H1 (cell line): Measurements from ENCODE around the gene HNRNPAB. TPM values are rescaled to one million over a fixed set of nuclear protein-coding genes. Genes with fewer than 3 reads are reported as not detected.

Experiments
- CTCF ChIA-PET: fragments of 300-600 bp; sonication (Branson Sonifier 250); formaldehyde crosslinking; loops from one replicate; lab custom pipeline; 2021; ENCODE audit not compliant: partially characterized antibody; lab: Charles Lee
- POLR2A ChIA-PET: fragments of 300-600 bp; sonication (Branson Sonifier 250); formaldehyde crosslinking; loops from one replicate; lab custom pipeline; 2021; ENCODE audit warnings: inconsistent platforms; ENCODE audit not compliant: partially characterized antibody; lab: Charles Lee
- DNase-seq, 2 experiments: peaks; one replicate each; pipeline versions ENCODE4 v3.0.0 to v3.0.0-alpha.2; 2010 to 2022; ENCODE audit warnings: low spot score in 2 of 2, low read depth in 1 of 2, mixed read lengths in 1 of 2
- FAIRE-seq: peaks from 2 replicates; lab custom pipeline; 2011; peaks lifted over from hg19 to GRCh38; lab: Jason Lieb, UNC
- H2AFZ ChIP-seq: 2 replicates; pipeline ENCODE4 v1.8.1; 2012; ENCODE audit warnings: low read length, inconsistent platforms
- H2AK5ac ChIP-seq: 2 replicates; pipeline ENCODE4 v1.6.1; 2013; ENCODE audit warnings: low read depth, low read length
- H2BK120ac ChIP-seq: replicated peaks from 2 replicates; pipeline ENCODE3; 2013; ENCODE audit warnings: low read depth, low read length, inconsistent platforms
- H2BK12ac ChIP-seq: 2 replicates; pipeline ENCODE4 v1.6.1; 2013; ENCODE audit warnings: low read depth, low read length
- H2BK15ac ChIP-seq: 2 replicates; pipeline ENCODE4 v1.6.1; 2013; ENCODE audit warnings: low read length
- H2BK20ac ChIP-seq: 2 replicates; pipeline ENCODE4 v1.6.1; 2013; ENCODE audit warnings: low read length
- H2BK5ac ChIP-seq: 2 replicates; pipeline ENCODE4 v1.6.1; 2013; ENCODE audit warnings: low read depth, low read length
- H3K14ac ChIP-seq: 2 replicates; pipeline ENCODE4 v1.6.1; 2013; ENCODE audit warnings: inconsistent platforms; ENCODE audit not compliant: insufficient read length
- H3K18ac ChIP-seq: 2 replicates; pipeline ENCODE4 v1.6.1; 2013; ENCODE audit warnings: low read length; ENCODE audit errors: extremely low read depth
- H3K23ac ChIP-seq: 2 replicates; pipeline ENCODE4 v1.6.1; 2013; ENCODE audit warnings: inconsistent platforms; ENCODE audit not compliant: insufficient read length
- H3K23me2 ChIP-seq: 2 replicates; pipeline ENCODE4 v1.6.1; 2013; ENCODE audit warnings: low read depth, low read length
- H3K27ac ChIP-seq: 2 replicates; pipeline ENCODE4 v1.6.1; 2011; ENCODE audit warnings: low read depth, low read length, inconsistent platforms
- H3K27me3 ChIP-seq, 4 experiments: replicated peaks in 1 of 4; 1 replicate in 1 of 4; 2 replicates in 3 of 4; pipeline versions ENCODE4 v1.6.1 to v1.8.1; 2011 to 2013; ENCODE audit warnings: low read length in 3 of 4, mild to moderate bottlenecking in 3 of 4, inconsistent platforms in 2 of 4, mixed read lengths in 2 of 4, moderate library complexity in 1 of 4; ENCODE audit not compliant: control insufficient read depth in 3 of 4, insufficient read depth in 3 of 4; ENCODE audit errors: extremely low read depth in 1 of 4
- H3K36me3 ChIP-seq, 4 experiments: 2 replicates each; pipeline versions ENCODE4 v1.6.1 to v1.8.1; 2011 to 2013; ENCODE audit warnings: mild to moderate bottlenecking in 4 of 4, low read length in 3 of 4, moderate library complexity in 2 of 4, control low read depth in 1 of 4, inconsistent platforms in 1 of 4; ENCODE audit not compliant: insufficient read depth in 4 of 4, control insufficient read depth in 2 of 4
- H3K4ac ChIP-seq: replicated peaks from 2 replicates; pipeline ENCODE3; 2013; ENCODE audit warnings: low read length, low read depth, mixed read lengths, inconsistent platforms; ENCODE audit not compliant: insufficient read length
- H3K4me1 ChIP-seq, 4 experiments: replicated peaks in 1 of 4; 1 replicate in 1 of 4; 2 replicates in 3 of 4; pipeline versions ENCODE4 v1.6.1 to v1.8.1; 2011 to 2013; ENCODE audit warnings: low read length in 3 of 4, inconsistent platforms in 2 of 4, mixed read lengths in 1 of 4; ENCODE audit not compliant: insufficient read depth in 4 of 4, control insufficient read depth in 3 of 4
- H3K4me2 ChIP-seq, 2 experiments: 2 replicates each; pipeline versions ENCODE4 v1.6.1 to v1.8.1; 2011 to 2013; ENCODE audit warnings: low read depth in 2 of 2, low read length in 2 of 2, control low read depth in 1 of 2, inconsistent platforms in 1 of 2, mild to moderate bottlenecking in 1 of 2; ENCODE audit not compliant: insufficient read depth in 1 of 2
- H3K4me3 ChIP-seq, 4 experiments: fragments of 200-600, 300-600 bp in 1 of 4; sonication (generic), shearing (Covaris generic), sonication (Bioruptor Twin) in 1 of 4; 2 replicates each; pipeline versions ENCODE4 v1.5.1 to v1.8.1; 2011 to 2016; ENCODE audit warnings: low read length in 4 of 4, low read depth in 3 of 4, control low read depth in 2 of 4, inconsistent platforms in 2 of 4, mild to moderate bottlenecking in 2 of 4, mixed read lengths in 1 of 4, moderate library complexity in 1 of 4; ENCODE audit not compliant: insufficient read depth in 2 of 4; ENCODE audit errors: extremely low read depth in 1 of 4
- H3K56ac ChIP-seq: replicated peaks from 2 replicates; pipeline ENCODE3; 2013; ENCODE audit warnings: low read depth, mild to moderate bottlenecking, mixed read lengths, low read length, inconsistent platforms; ENCODE audit not compliant: insufficient read length
- H3K79me1 ChIP-seq: 2 replicates; pipeline ENCODE4 v1.6.1; 2013; ENCODE audit warnings: low read depth, low read length, control low read depth
- H3K79me2 ChIP-seq, 2 experiments: 2 replicates each; pipeline versions ENCODE4 v1.6.1 to v1.8.1; 2012 to 2013; ENCODE audit warnings: low read length in 2 of 2, mild to moderate bottlenecking in 2 of 2, inconsistent platforms in 1 of 2; ENCODE audit not compliant: insufficient read depth in 2 of 2, control insufficient read depth in 1 of 2
- H3K9ac ChIP-seq, 4 experiments: replicated peaks in 1 of 4; 1 replicate in 1 of 4; 2 replicates in 3 of 4; pipeline versions ENCODE4 v1.6.1 to v1.8.1; 2011 to 2013; ENCODE audit warnings: low read depth in 3 of 4, low read length in 3 of 4, control low read depth in 2 of 4, mild to moderate bottlenecking in 2 of 4, moderate library complexity in 2 of 4, inconsistent platforms in 1 of 4; ENCODE audit errors: extremely low read depth in 1 of 4
- H3K9me3 ChIP-seq, 2 experiments: 2 replicates each; pipeline versions ENCODE4 v1.6.1 to v1.8.1; 2012 to 2013; ENCODE audit warnings: mild to moderate bottlenecking in 2 of 2, moderate library complexity in 2 of 2, control low read depth in 1 of 2, inconsistent platforms in 1 of 2, low read depth in 1 of 2, low read length in 1 of 2, mixed read lengths in 1 of 2; ENCODE audit not compliant: insufficient read depth in 2 of 2
- H4K20me1 ChIP-seq, 2 experiments: replicated peaks in 1 of 2; 2 replicates each; pipeline versions ENCODE3 to v1.8.1; 2011 to 2013; ENCODE audit warnings: inconsistent platforms in 2 of 2, low read length in 2 of 2, mild to moderate bottlenecking in 1 of 2; ENCODE audit not compliant: insufficient read depth in 2 of 2, control insufficient read depth in 1 of 2
- H4K5ac ChIP-seq: 2 replicates; pipeline ENCODE4 v1.6.1; 2013; ENCODE audit warnings: low read length, low read depth, mixed read lengths, inconsistent platforms; ENCODE audit not compliant: insufficient read length
- H4K8ac ChIP-seq: 2 replicates; pipeline ENCODE4 v1.8.0; 2013; ENCODE audit warnings: mild to moderate bottlenecking, moderate library complexity, low read length, inconsistent platforms; ENCODE audit not compliant: insufficient read depth; ENCODE audit errors: extremely low read depth
- H4K91ac ChIP-seq: replicated peaks from 2 replicates; pipeline ENCODE3; 2013; ENCODE audit warnings: low read length, mixed read lengths, inconsistent platforms; ENCODE audit not compliant: insufficient read length
- ASH2L ChIP-seq: fragments of 200-600, 300-600 bp; sonication (generic); IDR thresholded peaks from one replicate; pipeline ENCODE4 v1.7.1; 2017; ENCODE audit warnings: low read length
- ATF2 ChIP-seq: IDR thresholded peaks from 2 replicates; pipeline ENCODE4 v1.6.1; 2012; ENCODE audit warnings: low read length, inconsistent platforms
- CBX8 ChIP-seq: fragments of 300-800, 300-1000 bp; sonication (generic); IDR thresholded peaks from 2 replicates; pipeline ENCODE4 v1.7.1; 2016; ENCODE audit warnings: low read depth, low read length, borderline replicate concordance
- CREB1 ChIP-seq: IDR thresholded peaks from 2 replicates; pipeline ENCODE4 v1.6.1; 2012; ENCODE audit warnings: inconsistent platforms
- EP300 ChIP-seq, 2 experiments: IDR thresholded peaks; 1 replicate in 1 of 2; 2 replicates in 1 of 2; pipeline ENCODE4 v1.6.1; 2011 to 2012; ENCODE audit warnings: low read depth in 2 of 2, low read length in 2 of 2, mild to moderate bottlenecking in 2 of 2, borderline replicate concordance in 1 of 2, inconsistent platforms in 1 of 2, moderate library complexity in 1 of 2
- FOSL1 ChIP-seq: IDR thresholded peaks from 2 replicates; pipeline ENCODE4 v1.6.1; 2011; ENCODE audit warnings: mild to moderate bottlenecking, low read depth, low read length, moderate library complexity; ENCODE audit not compliant: insufficient read depth
- POLR2A ChIP-seq, 2 experiments: IDR thresholded peaks; 1 replicate in 1 of 2; 2 replicates in 1 of 2; pipeline ENCODE4 v1.6.1; 2011; ENCODE audit warnings: low read depth in 2 of 2, low read length in 2 of 2, mild to moderate bottlenecking in 2 of 2; ENCODE audit errors: control extremely low read depth in 1 of 2
- RAD21 ChIP-seq, 2 experiments: IDR thresholded peaks in 1 of 2; conservative IDR thresholded peaks in 1 of 2; 2 replicates each; pipeline ENCODE4 v1.6.1; 2011; ENCODE audit warnings: low read depth in 2 of 2, low read length in 2 of 2, improper control_type of control experiment in 1 of 2, inconsistent platforms in 1 of 2, mild to moderate bottlenecking in 1 of 2, moderate library complexity in 1 of 2
- RXRA ChIP-seq: IDR thresholded peaks from 2 replicates; pipeline ENCODE4 v1.6.1; 2011; ENCODE audit warnings: low read depth, mild to moderate bottlenecking, low read length, moderate library complexity; ENCODE audit not compliant: insufficient read depth
- SIRT6 ChIP-seq: IDR thresholded peaks from one replicate; pipeline ENCODE4 v1.7.1; 2012; ENCODE audit warnings: low read length, inconsistent platforms
- WGBS, 2 experiments: shearing (Covaris generic) in 1 of 2; methylation state at CpG; one replicate each; pipeline versions ENCODE4 v1.1.6 to v1.1.7; 2013 to 2015; ENCODE audit warnings: low lambda C conversion rate in 2 of 2, mixed read lengths in 2 of 2, inconsistent platforms in 1 of 2, low coverage in 1 of 2, missing lambda C conversion rate in 1 of 2; ENCODE audit not compliant: insufficient replicate concordance in 2 of 2, insufficient coverage in 1 of 2, insufficient read length in 1 of 2; ENCODE audit errors: extremely low coverage in 1 of 2, missing lambda C conversion rate in 1 of 2; 5-methylcytosine and 5-hydroxymethylcytosine counted together
- polyA plus RNA-seq, 7 experiments: library from polyadenylated mRNA; depleted of rRNA in 3 of 7; stranded (reverse) in 5 of 7; unstranded in 2 of 7; fragments of >200 nt in 5 of 7; fragments of 200-250 nt in 2 of 7; gene quantifications; 1 replicate in 5 of 7; 2 replicates in 1 of 7; 4 replicates in 1 of 7; pipeline versions ENCODE4 v1.2.1 to v1.2.3, GENCODE V29; 2011 to 2013; ENCODE audit warnings: missing spikeins in 2 of 7, mixed read lengths in 2 of 7
- total RNA-seq: library from RNA; stranded (reverse); fragmentation: NEBNext Ultra II Directional; extraction: Animal tissue kit (Norgen Biotek cat#: 25700); gene quantifications from 2 replicates; pipeline ENCODE4 v1.2.1, GENCODE V29; 2021

HNRNPAB gene
- total and polyA plus RNA-seq, 2 of the 8 experiments (the other 6 are each of a cell fraction or from before 2014, with no cell fraction given): 373 to 563 TPM

- WGBS, 2 experiments: 87% methylated on average over 6 of the region's 6 CpGs; no CpG with 5 or more reads in 1 of the 2 experiments
- no peak overlapping the region for H2BK12ac ChIP-seq
- H3K27ac ChIP-seq: no peak overlapping the region
- H3K4me1 ChIP-seq: peaks cover 0 to 18% (median 10%) of the 10 kb centered on the region in 4 experiments; a peak in 6 of 7 replicates
- H3K23me2 ChIP-seq: 0 out of 2 replicates have a peak, but pooled peaks cover 2% of the 10 kb centered on the region
- H2BK20ac ChIP-seq: no peak overlapping the region
- H3K4me3 ChIP-seq: no peak overlapping the region
- FAIRE-seq: no peak
- CTCF ChIA-PET: interaction anchor here (0.6 to 3.1 kb wide), 8 partner anchors 9 to 102 kb away, joined by 3 to 18 read pairs (median 6); no protein-coding TSS in a partner anchor
- H3K23ac ChIP-seq: no peak overlapping the region
- no peak overlapping the region for H2AK5ac ChIP-seq
- no peak overlapping the region for H2AFZ ChIP-seq
- POLR2A ChIA-PET: interaction anchor here (1.4 to 38.5 kb wide), 4 partner anchors 10 to 26 kb away, joined by 5 to 985 read pairs (median 5); partner anchors contain the start of genes HNRNPAB and NHP2
- H2BK15ac ChIP-seq: peak overlapping the region; percentile 61
- no peak overlapping the region for H3K4me2 ChIP-seq
- no peak overlapping the region for H3K18ac ChIP-seq
- no peaks in the 10 kb centered on the region for H3K9me3 ChIP-seq
- DNase-seq: no peak
- H3K14ac ChIP-seq: no peak overlapping the region
- H3K79me2 ChIP-seq: no peaks in the 10 kb centered on the region
- no peak overlapping the region for H2BK5ac ChIP-seq
- H4K5ac ChIP-seq: no peak overlapping the region
- no peak overlapping the region for H3K56ac ChIP-seq
- no peak overlapping the region for H2BK120ac ChIP-seq
- no peak overlapping the region for H3K4ac ChIP-seq
- H3K36me3 ChIP-seq: no peaks in the 10 kb centered on the region
- peak overlapping the region; percentile 22 for H4K91ac ChIP-seq
- no peaks in the 10 kb centered on the region for H3K27me3 ChIP-seq
- no peaks in the 10 kb centered on the region for H3K79me1 ChIP-seq
- no peak overlapping the region for H3K9ac ChIP-seq
- TF ChIP-seq ASH2L: no peak
- no peak for TF ChIP-seq SIRT6
- TF ChIP-seq POLR2A (IDR thresholded peaks at IDR 0.05; ENCODE audit: control extremely low read depth in 1 of 2, low read depth in 2 of 2, low read length in 2 of 2): no peak
- TF ChIP-seq FOSL1: no peak
- TF ChIP-seq ATF2: no peak
- no peak for TF ChIP-seq RAD21 (IDR thresholded peaks at IDR 0.05 in 1 of 2, conservative IDR thresholded peaks at IDR 0.05 in 1 of 2; ENCODE audit: low read depth in 2 of 2, low read length in 2 of 2)
- TF ChIP-seq RXRA: no peak
- TF ChIP-seq CBX8: no peak
- no peak for TF ChIP-seq CREB1
- TF ChIP-seq EP300 (IDR thresholded peaks at IDR 0.05; ENCODE audit: borderline replicate concordance in 1 of 2, low read depth in 2 of 2, low read length in 2 of 2): no peak
- no peak overlapping the region for H4K8ac ChIP-seq
- no peaks in the 10 kb centered on the region for H4K20me1 ChIP-seq
These were observed 27.5 kb upstream of the HNRNPAB start for GRCh38 chr5:178176791-178177190.
